NCI-H146 (cell line): Measurements from ENCODE around the gene CDYL.
"Not testable (repeated sequence)": the region's sequence is repeated elsewhere in the genome, so short reads cannot be mapped to it uniquely, and the experiment has no call there.

Source experiments
- DNase-seq: peaks from one replicate; lab custom pipeline; 2025; lab: John Stamatoyannopoulos, UW

CDYL gene

GRCh38 chr6:4804095-4804494, 27.9 kb downstream of the CDYL start:
- no peak for DNase-seq

- peak; percentile 41 for DNase-seq
These were observed 29.5 kb downstream of the CDYL start for GRCh38 chr6:4805553-4806336.

- no peak for DNase-seq
These were observed 30.1 kb downstream of the CDYL start for GRCh38 chr6:4806337-4806725.

GRCh38 chr6:4806791-4807190, 30.6 kb downstream of the CDYL start:
- DNase-seq = no peak

GRCh38 chr6:4808396-4808795, 32.2 kb downstream of the CDYL start:
- no peak for DNase-seq

- no peak for DNase-seq
These were observed 34.1 kb downstream of the CDYL start for GRCh38 chr6:4809999-4810918.

GRCh38 chr6:4812068-4812467, 35.9 kb downstream of the CDYL start:
- no peak for DNase-seq

- DNase-seq = no peak
These were observed 36.9 kb downstream of the CDYL start for GRCh38 chr6:4813055-4813454.

- no peak for DNase-seq
These were observed 38.0 kb downstream of the CDYL start for GRCh38 chr6:4814212-4814611.

GRCh38 chr6:4814987-4815386, 38.8 kb downstream of the CDYL start:
- DNase-seq = no peak

GRCh38 chr6:4815584-4815983, 39.4 kb downstream of the CDYL start:
- no peak for DNase-seq

GRCh38 chr6:4816904-4817303, 40.7 kb downstream of the CDYL start:
- DNase-seq = no peak

- DNase-seq = no peak
These were observed 41.3 kb downstream of the CDYL start for GRCh38 chr6:4817551-4817950.

- no peak for DNase-seq
These were observed 42.2 kb downstream of the CDYL start for GRCh38 chr6:4818272-4818938.

- DNase-seq = no peak
These were observed 43.6 kb downstream of the CDYL start for GRCh38 chr6:4819706-4820283.

GRCh38 chr6:4820704-4821276, 44.6 kb downstream of the CDYL start:
- DNase-seq = no peak

GRCh38 chr6:4822476-4822875, 46.3 kb downstream of the CDYL start:
- no peak for DNase-seq

GRCh38 chr6:4828187-4828698, 52.0 kb downstream of the CDYL start:
- no peak for DNase-seq

GRCh38 chr6:4829089-4829488, 52.9 kb downstream of the CDYL start:
- DNase-seq = no peak

- DNase-seq = not testable (repeated sequence)
These were observed 59.3 kb downstream of the CDYL start for GRCh38 chr6:4835540-4835939.

- DNase-seq = no peak
These were observed 64.0 kb downstream of the CDYL start for GRCh38 chr6:4840169-4840568.

- no peak for DNase-seq
These were observed 67.9 kb downstream of the CDYL start for GRCh38 chr6:4844108-4844507.
